ENCODE data around the gene RCCD1. TPM values are rescaled to one million over a fixed set of nuclear protein-coding genes. Genes with fewer than 3 reads are reported as not detected.

The RCCD1 gene
- total RNA-seq, 1 experiment from 2014 or later: 26.1 TPM

- H3K4me3 Mint-ChIP-seq: no peak overlapping the region
- no peaks in the 10 kb centered on the region for H3K27me3 Mint-ChIP-seq (ENCODE audit: low read depth)
- TF ChIP-seq ZNF396 (CRISPR knock-in tag; IDR thresholded peaks at IDR 0.05; ENCODE audit: borderline replicate concordance) (no peak), AFF4 (CRISPR knock-in tag; IDR thresholded peaks at IDR 0.05; ENCODE audit: borderline replicate concordance) (no peak), SMAD4 (CRISPR knock-in tag; IDR thresholded peaks at IDR 0.05) (no peak), ELF4 (CRISPR knock-in tag; IDR thresholded peaks at IDR 0.05; ENCODE audit: low read depth) (no peak)
- TF ChIP-seq, protein P1, sequence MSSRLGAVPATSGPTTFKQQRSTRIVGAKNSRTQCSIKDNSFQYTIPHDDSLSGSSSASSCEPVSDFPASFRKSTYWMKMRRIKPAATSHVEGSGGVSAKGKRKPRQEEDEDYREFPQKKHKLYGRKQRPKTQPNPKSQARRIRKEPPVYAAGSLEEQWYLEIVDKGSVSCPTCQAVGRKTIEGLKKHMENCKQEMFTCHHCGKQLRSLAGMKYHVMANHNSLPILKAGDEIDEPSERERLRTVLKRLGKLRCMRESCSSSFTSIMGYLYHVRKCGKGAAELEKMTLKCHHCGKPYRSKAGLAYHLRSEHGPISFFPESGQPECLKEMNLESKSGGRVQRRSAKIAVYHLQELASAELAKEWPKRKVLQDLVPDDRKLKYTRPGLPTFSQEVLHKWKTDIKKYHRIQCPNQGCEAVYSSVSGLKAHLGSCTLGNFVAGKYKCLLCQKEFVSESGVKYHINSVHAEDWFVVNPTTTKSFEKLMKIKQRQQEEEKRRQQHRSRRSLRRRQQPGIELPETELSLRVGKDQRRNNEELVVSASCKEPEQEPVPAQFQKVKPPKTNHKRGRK (CRISPR knock-in tag; IDR thresholded peaks at IDR 0.05; ENCODE audit: borderline replicate concordance): no peak
- TF ChIP-seq, protein P2, sequence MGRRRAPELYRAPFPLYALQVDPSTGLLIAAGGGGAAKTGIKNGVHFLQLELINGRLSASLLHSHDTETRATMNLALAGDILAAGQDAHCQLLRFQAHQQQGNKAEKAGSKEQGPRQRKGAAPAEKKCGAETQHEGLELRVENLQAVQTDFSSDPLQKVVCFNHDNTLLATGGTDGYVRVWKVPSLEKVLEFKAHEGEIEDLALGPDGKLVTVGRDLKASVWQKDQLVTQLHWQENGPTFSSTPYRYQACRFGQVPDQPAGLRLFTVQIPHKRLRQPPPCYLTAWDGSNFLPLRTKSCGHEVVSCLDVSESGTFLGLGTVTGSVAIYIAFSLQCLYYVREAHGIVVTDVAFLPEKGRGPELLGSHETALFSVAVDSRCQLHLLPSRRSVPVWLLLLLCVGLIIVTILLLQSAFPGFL (CRISPR knock-in tag; IDR thresholded peaks at IDR 0.05; ENCODE audit: borderline replicate concordance): no peak
- H3K27ac Mint-ChIP-seq: no peak overlapping the region
- ATAC-seq (no peak), DNase-seq (ENCODE audit: low spot score) (no peak)
- H3K36me3 Mint-ChIP-seq: peaks cover 49% of the 10 kb centered on the region
- CTCF ChIA-PET: interaction anchor here (1.6 to 3.4 kb wide), 2 partner anchors 28 to 73 kb away, joined by 5 to 15 read pairs; partner anchors contain the start of gene HDDC3
- POLR2A ChIA-PET: no interaction called here
- no peaks in the 10 kb centered on the region for H3K9me3 Mint-ChIP-seq
- H3K4me1 Mint-ChIP-seq: peaks cover 16% of the 10 kb centered on the region
These were observed 5.8 kb downstream of the RCCD1 start for GRCh38 chr15:90960298-90961091.

DNA sequence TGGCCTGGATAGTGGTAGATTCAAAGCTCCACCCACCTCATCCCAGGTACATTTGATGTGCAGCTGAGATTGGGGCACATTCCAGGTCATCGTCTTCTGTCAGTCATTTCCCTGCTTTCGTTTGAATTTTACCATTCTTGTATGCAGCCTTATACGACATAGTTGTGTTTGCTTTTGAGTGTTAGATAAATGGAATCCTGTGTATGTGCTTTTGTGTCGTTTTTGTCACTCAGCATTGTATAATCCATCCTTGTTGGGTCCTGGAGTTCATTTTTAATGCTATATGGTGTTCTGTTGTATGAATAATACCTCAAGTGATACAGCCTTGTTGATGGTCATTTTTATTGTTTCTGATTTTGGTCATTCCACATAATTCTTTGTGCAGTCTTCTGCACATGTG is 7.3 kb downstream of the RCCD1 start:
- CTCF ChIA-PET: interaction anchor here (1.3 to 3.4 kb wide), 2 partner anchors 30 to 307 kb away, joined by 3 to 15 read pairs; partner anchors contain the start of gene HDDC3
- DNase-seq (ENCODE audit: low spot score): no peak
- no peak for ATAC-seq
- no peak overlapping the region for H3K4me3 Mint-ChIP-seq
- no peaks in the 10 kb centered on the region for H3K9me3 Mint-ChIP-seq
- peaks cover 62% of the 10 kb centered on the region for H3K36me3 Mint-ChIP-seq
- POLR2A ChIA-PET: no interaction called here
- peaks cover 6% of the 10 kb centered on the region for H3K4me1 Mint-ChIP-seq
- no peaks in the 10 kb centered on the region for H3K27me3 Mint-ChIP-seq (ENCODE audit: low read depth)
- H3K27ac Mint-ChIP-seq: no peak overlapping the region
- no peak for TF ChIP-seq ATF2 (CRISPR knock-in tag; IDR thresholded peaks at IDR 0.05; ENCODE audit: borderline replicate concordance, low read depth)
- TF ChIP-seq, protein P2 (CRISPR knock-in tag; IDR thresholded peaks at IDR 0.05; ENCODE audit: borderline replicate concordance): no peak
- TF ChIP-seq ZMAT4 (CRISPR knock-in tag; IDR thresholded peaks at IDR 0.05): no peak
- no peak for TF ChIP-seq ZBTB21 (CRISPR knock-in tag; IDR thresholded peaks at IDR 0.05; ENCODE audit: borderline replicate concordance)
- no peak for TF ChIP-seq STAT6 (CRISPR knock-in tag; conservative IDR thresholded peaks at IDR 0.05; ENCODE audit: low read depth)
- TF ChIP-seq FOXK1 (CRISPR knock-in tag; IDR thresholded peaks at IDR 0.05): no peak
- TF ChIP-seq, protein P3, sequence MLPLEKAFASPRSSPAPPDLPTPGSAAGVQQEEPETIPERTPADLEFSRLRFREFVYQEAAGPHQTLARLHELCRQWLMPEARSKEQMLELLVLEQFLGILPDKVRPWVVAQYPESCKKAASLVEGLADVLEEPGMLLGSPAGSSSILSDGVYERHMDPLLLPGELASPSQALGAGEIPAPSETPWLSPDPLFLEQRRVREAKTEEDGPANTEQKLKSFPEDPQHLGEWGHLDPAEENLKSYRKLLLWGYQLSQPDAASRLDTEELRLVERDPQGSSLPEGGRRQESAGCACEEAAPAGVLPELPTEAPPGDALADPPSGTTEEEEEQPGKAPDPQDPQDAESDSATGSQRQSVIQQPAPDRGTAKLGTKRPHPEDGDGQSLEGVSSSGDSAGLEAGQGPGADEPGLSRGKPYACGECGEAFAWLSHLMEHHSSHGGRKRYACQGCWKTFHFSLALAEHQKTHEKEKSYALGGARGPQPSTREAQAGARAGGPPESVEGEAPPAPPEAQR (CRISPR knock-in tag; IDR thresholded peaks at IDR 0.05): no peak
- TF ChIP-seq, protein P4, sequence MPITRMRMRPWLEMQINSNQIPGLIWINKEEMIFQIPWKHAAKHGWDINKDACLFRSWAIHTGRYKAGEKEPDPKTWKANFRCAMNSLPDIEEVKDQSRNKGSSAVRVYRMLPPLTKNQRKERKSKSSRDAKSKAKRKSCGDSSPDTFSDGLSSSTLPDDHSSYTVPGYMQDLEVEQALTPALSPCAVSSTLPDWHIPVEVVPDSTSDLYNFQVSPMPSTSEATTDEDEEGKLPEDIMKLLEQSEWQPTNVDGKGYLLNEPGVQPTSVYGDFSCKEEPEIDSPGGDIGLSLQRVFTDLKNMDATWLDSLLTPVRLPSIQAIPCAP (CRISPR knock-in tag; IDR thresholded peaks at IDR 0.05): no peak
- no peak for TF ChIP-seq JAZF1 (CRISPR knock-in tag; IDR thresholded peaks at IDR 0.05)

All from WTC11 (cell line).